SK-N-SH treated with all-trans-retinoic acid at 6 μM for 48 hours (cell line): ENCODE results near the gene TTC19.

ENCODE experiments used
- ATAC-seq: fragments of 200-7000 bp; cut with Tn5 transposase; 3 replicates; pipeline ENCODE4 v1.9.1; 2020; ENCODE audit warnings: mild to moderate bottlenecking, moderate library complexity
- BACH2 ChIP-seq: fragments of 250-450 bp; sonication (Bioruptor Pico); IDR thresholded peaks from 2 replicates; pipeline ENCODE4 v1.9.0; 2021; ENCODE audit warnings: mild to moderate bottlenecking, borderline replicate concordance
- CREB5 ChIP-seq: fragments of 250-450 bp; sonication (Bioruptor Pico); IDR thresholded peaks from 2 replicates; pipeline ENCODE4 v1.5.1; 2020; ENCODE audit warnings: low read depth, mild to moderate bottlenecking, moderate library complexity
- CSDC2 ChIP-seq: fragments of 250-450 bp; sonication (Bioruptor Pico); IDR thresholded peaks from 2 replicates; pipeline ENCODE4 v1.5.0; 2020; ENCODE audit warnings: mild to moderate bottlenecking, moderate library complexity
- ESRRG ChIP-seq: fragments of 250-450 bp; sonication (Bioruptor Pico); IDR thresholded peaks from 2 replicates; pipeline ENCODE4 v1.6.1; 2021; ENCODE audit warnings: mild to moderate bottlenecking
- GLIS3 ChIP-seq: fragments of 250-450 bp; sonication (Bioruptor Pico); IDR thresholded peaks from 2 replicates; pipeline ENCODE4 v1.5.0; 2020; ENCODE audit warnings: mild to moderate bottlenecking, moderate library complexity
- ISL1 ChIP-seq: fragments of 250-450 bp; sonication (Bioruptor Pico); IDR thresholded peaks from 2 replicates; pipeline ENCODE4 v2.1.2; 2022; ENCODE audit warnings: mild to moderate bottlenecking, moderate library complexity
- PATZ1 ChIP-seq: fragments of 250-450 bp; sonication (Bioruptor Pico); IDR thresholded peaks from 2 replicates; pipeline ENCODE4 v1.8.0; 2020; ENCODE audit warnings: mild to moderate bottlenecking, moderate library complexity, borderline replicate concordance
- POU6F1 ChIP-seq: fragments of 250-450 bp; sonication (Bioruptor Pico); IDR thresholded peaks from 2 replicates; pipeline ENCODE4 v1.8.0; 2021; ENCODE audit warnings: low read depth, mild to moderate bottlenecking, moderate library complexity, borderline replicate concordance
- PPARA ChIP-seq: fragments of 250-450 bp; sonication (Bioruptor Pico); IDR thresholded peaks from 2 replicates; pipeline ENCODE4 v1.5.0; 2020; ENCODE audit warnings: mild to moderate bottlenecking, borderline replicate concordance
- SNAI2 ChIP-seq: fragments of 250-450 bp; sonication (Bioruptor Pico); IDR thresholded peaks from 2 replicates; pipeline ENCODE4 v1.5.0; 2020; ENCODE audit warnings: mild to moderate bottlenecking, moderate library complexity
- TSHZ2 ChIP-seq: fragments of 250-450 bp; sonication (Bioruptor Pico); IDR thresholded peaks from 2 replicates; pipeline ENCODE4 v1.5.0; 2020; ENCODE audit warnings: mild to moderate bottlenecking, moderate library complexity
- ZC3H10 ChIP-seq: fragments of 250-450 bp; sonication (Bioruptor Pico); IDR thresholded peaks from 2 replicates; pipeline ENCODE4 v1.5.1; 2021; ENCODE audit warnings: mild to moderate bottlenecking, moderate library complexity
- ZFP3 ChIP-seq: fragments of 250-450 bp; sonication (Bioruptor Pico); IDR thresholded peaks from 2 replicates; pipeline ENCODE4 v1.5.0; 2020; ENCODE audit warnings: mild to moderate bottlenecking, moderate library complexity
- ZFP30 ChIP-seq: fragments of 450-650 bp; formaldehyde crosslinking; IDR thresholded peaks from 2 replicates; pipeline ENCODE4 v1.5.0; 2022; ENCODE audit warnings: mild to moderate bottlenecking, moderate library complexity
- ZNF565 ChIP-seq: fragments of 450-650 bp; formaldehyde crosslinking; conservative IDR thresholded peaks from 2 replicates; pipeline ENCODE4 v1.5.0; 2020; ENCODE audit warnings: low read depth, mild to moderate bottlenecking, moderate library complexity
- ZNF70 ChIP-seq: fragments of 450-650 bp; formaldehyde crosslinking; IDR thresholded peaks from 2 replicates; pipeline ENCODE4 v1.5.0; 2020; ENCODE audit warnings: mild to moderate bottlenecking, moderate library complexity
- ZNF8 ChIP-seq: fragments of 450-650 bp; formaldehyde crosslinking; IDR thresholded peaks from 2 replicates; pipeline ENCODE4 v1.5.0; 2020; ENCODE audit warnings: mild to moderate bottlenecking, moderate library complexity

The TTC19 gene

GRCh38 chr17:16075949-16076348, 76.3 kb downstream of the TTC19 start:
- TF ChIP-seq ZNF8 (CRISPR knock-in tag) (no peak), TSHZ2 (CRISPR knock-in tag) (no peak), BACH2 (CRISPR knock-in tag) (no peak), POU6F1 (CRISPR knock-in tag) (no peak), CSDC2 (CRISPR knock-in tag) (no peak), ZFP3 (CRISPR knock-in tag) (no peak), PATZ1 (CRISPR knock-in tag) (no peak), ZC3H10 (CRISPR knock-in tag) (no peak), GLIS3 (no peak), ISL1 (CRISPR knock-in tag) (no peak), PPARA (CRISPR knock-in tag) (no peak), ZNF565 (CRISPR knock-in tag) (no peak), CREB5 (no peak), ZNF70 (CRISPR knock-in tag) (no peak), ESRRG (CRISPR knock-in tag) (no peak), ZFP30 (CRISPR knock-in tag) (no peak), SNAI2 (CRISPR knock-in tag) (no peak)
- no peak for ATAC-seq
